Measurements from ENCODE around the gene PPDPF. TPM values are rescaled to one million over a fixed set of nuclear protein-coding genes. Genes with fewer than 3 reads are reported as not detected.
A peak's percentile ranks its signal among the peaks of the same experiment; 100 is the strongest.

The PPDPF gene
- total RNA-seq, 4 donors from 2014 or later, result 151 to 352 (median 299) TPM

- peak; percentile 84 to 89 for DNase-seq (ENCODE audit: low spot score in 2 of 2)
These were observed 503 bp downstream of the PPDPF start for GRCh38 chr20:63520934-63521601.

GRCh38 chr20:63521602-63522001 lies 1.0 kb downstream of the PPDPF start:
- TF ChIP-seq EP300 (IDR thresholded peaks at IDR 0.05) (no peak), CTCF (IDR thresholded peaks at IDR 0.05) (no peak), POLR2AphosphoS5 (IDR thresholded peaks at IDR 0.05) (no peak), POLR2A (IDR thresholded peaks at IDR 0.05) (no peak)
- Histone ChIP-seq H3K27ac (peak overlapping the region; percentile 98), H3K9me3 (no peaks in the 10 kb centered on the region), H3K36me3 (peaks cover 18% of the 10 kb centered on the region), H3K4me3 (peak overlapping the region; percentile 75), H3K4me1 (peaks cover 32% of the 10 kb centered on the region), H3K27me3 (no peaks in the 10 kb centered on the region)
- 31% methylated on average over 3 of the region's 23 CpGs for WGBS
- DNase-seq (ENCODE audit: low spot score in 2 of 2), result no peak

More at GRCh38 chr20:63520934-63521601, 503 bp downstream of the PPDPF start:
- Histone ChIP-seq H3K9me3 (no peaks in the 10 kb centered on the region), H3K27ac (peak overlapping the region; percentile 98), H3K36me3 (peaks cover 18% of the 10 kb centered on the region), H3K27me3 (no peaks in the 10 kb centered on the region), H3K4me1 (peaks cover 32% of the 10 kb centered on the region), H3K4me3 (peak overlapping the region; percentile 75)
- TF ChIP-seq POLR2A (IDR thresholded peaks at IDR 0.05) (no peak), POLR2AphosphoS5 (IDR thresholded peaks at IDR 0.05) (peak in 1 of 3 donors; percentile 12)
- under 1% methylated on average over 17 of the region's 68 CpGs for WGBS

- peak overlapping the region; percentile 98 for H3K27ac ChIP-seq
These were observed 1.7 kb downstream of the PPDPF start for GRCh38 chr20:63522091-63522868.

GRCh38 chr20:63522981-63523611 lies 2.5 kb downstream of the PPDPF start:
- Histone ChIP-seq H3K36me3 (peaks cover 18% of the 10 kb centered on the region), H3K9me3 (no peaks in the 10 kb centered on the region), H3K4me3 (peak overlapping the region; percentile 75), H3K27ac (peak overlapping the region; percentile 98), H3K27me3 (no peaks in the 10 kb centered on the region), H3K4me1 (peaks cover 32% of the 10 kb centered on the region)
- no peak for TF ChIP-seq POLR2AphosphoS5 (IDR thresholded peaks at IDR 0.05)
- TF ChIP-seq EP300 (IDR thresholded peaks at IDR 0.05), result no peak
- TF ChIP-seq CTCF (IDR thresholded peaks at IDR 0.05), result no peak
- TF ChIP-seq POLR2A (IDR thresholded peaks at IDR 0.05), result no peak
- WGBS, result 66% methylated on average over 4 of the region's 11 CpGs
- peak; percentile 77 to 78 for DNase-seq (ENCODE audit: low spot score in 2 of 2)

More at GRCh38 chr20:63522091-63522868, 1.7 kb downstream of the PPDPF start:
- Histone ChIP-seq H3K36me3 (peaks cover 18% of the 10 kb centered on the region), H3K4me3 (peak overlapping the region; percentile 75), H3K9me3 (no peaks in the 10 kb centered on the region), H3K27me3 (no peaks in the 10 kb centered on the region), H3K4me1 (peaks cover 32% of the 10 kb centered on the region)
- WGBS, result 70% methylated on average over 10 of the region's 13 CpGs
- TF ChIP-seq POLR2A (IDR thresholded peaks at IDR 0.05) (no peak), EP300 (IDR thresholded peaks at IDR 0.05) (no peak), POLR2AphosphoS5 (IDR thresholded peaks at IDR 0.05) (no peak), CTCF (IDR thresholded peaks at IDR 0.05) (no peak)
- no peak for DNase-seq (ENCODE audit: low spot score in 2 of 2)

- Histone ChIP-seq H3K9me3 (no peaks in the 10 kb centered on the region), H3K4me1 (peaks cover 20% of the 10 kb centered on the region), H3K36me3 (peaks cover 18% of the 10 kb centered on the region), H3K27me3 (no peaks in the 10 kb centered on the region), H3K4me3 (no peak overlapping the region), H3K27ac (no peak overlapping the region)
- no peak for TF ChIP-seq POLR2AphosphoS5 (IDR thresholded peaks at IDR 0.05)
- no peak for TF ChIP-seq POLR2A (IDR thresholded peaks at IDR 0.05)
- no peak for TF ChIP-seq EP300 (IDR thresholded peaks at IDR 0.05)
- no peak for TF ChIP-seq CTCF (IDR thresholded peaks at IDR 0.05)
- DNase-seq (ENCODE audit: low spot score in 2 of 2), result no peak
- WGBS, result 51% methylated on average over 3 of the region's 3 CpGs
These were observed 4.6 kb downstream of the PPDPF start for GRCh38 chr20:63525185-63525584.

Data from suprapubic skin (tissue), 4 donors.